Smooth muscle cell (in vitro differentiated cells): Measurements from ENCODE around the gene PCDHGC5. TPM values are rescaled to one million over a fixed set of nuclear protein-coding genes. Genes with fewer than 3 reads are reported as not detected.

ENCODE experiments used
- DNase-seq: peaks from one replicate; lab custom pipeline; 2025; ENCODE audit not compliant: unreplicated experiment; lab: John Stamatoyannopoulos, UW
- H2AFZ ChIP-seq: fragments of 200-600 bp; sonication (generic); 2 replicates; pipeline ENCODE4 v1.6.0; 2016; ENCODE audit warnings: antibody characterized with exemption, low read depth, mild to moderate bottlenecking
- H3F3A ChIP-seq: fragments of 200-600 bp; sonication (generic); 2 replicates; pipeline ENCODE4 v1.6.0; 2017; ENCODE audit warnings: antibody characterized with exemption, low read depth
- H3K27ac ChIP-seq: fragments of 200-600 bp; sonication (generic); 2 replicates; pipeline ENCODE4 v1.5.1; 2016; ENCODE audit warnings: low read depth, mild to moderate bottlenecking
- H3K27me3 ChIP-seq: fragments of 200-600 bp; sonication (generic); 2 replicates; pipeline ENCODE4 v1.6.1; 2016; ENCODE audit warnings: low read depth, mild to moderate bottlenecking
- H3K36me3 ChIP-seq: fragments of 200-600 bp; sonication (generic); 2 replicates; pipeline ENCODE4 v1.5.1; 2016; ENCODE audit warnings: low read depth
- H3K4me1 ChIP-seq: fragments of 200-600 bp; sonication (generic); 2 replicates; pipeline ENCODE4 v1.5.1; 2016; ENCODE audit warnings: low read depth
- H3K4me2 ChIP-seq: fragments of 200-600 bp; sonication (generic); 2 replicates; pipeline ENCODE4 v1.6.0; 2016; ENCODE audit warnings: mild to moderate bottlenecking
- H3K4me3 ChIP-seq: fragments of 200-600 bp; sonication (generic); 2 replicates; pipeline ENCODE4 v1.5.1; 2016; ENCODE audit warnings: mild to moderate bottlenecking
- H3K79me2 ChIP-seq: fragments of 200-600 bp; sonication (generic); 2 replicates; pipeline ENCODE4 v1.6.0; 2016; ENCODE audit warnings: low read depth, mild to moderate bottlenecking
- H3K9ac ChIP-seq: fragments of 200-600 bp; sonication (generic); 2 replicates; pipeline ENCODE4 v1.6.0; 2016; ENCODE audit warnings: low read depth
- H3K9me3 ChIP-seq: fragments of 200-600 bp; sonication (generic); replicated peaks from 2 replicates; pipeline ENCODE4 v1.5.1; 2016; ENCODE audit warnings: low read depth
- H4K20me1 ChIP-seq: fragments of 200-600 bp; sonication (generic); 2 replicates; pipeline ENCODE4 v1.6.0; 2016; ENCODE audit warnings: low read depth
- CTCF ChIP-seq: fragments of 200-600 bp; sonication (generic); IDR thresholded peaks from 2 replicates; pipeline ENCODE4 v1.5.1; 2017; ENCODE audit warnings: borderline replicate concordance, mild to moderate bottlenecking, antibody characterized with exemption; ENCODE audit not compliant: insufficient read depth, poor library complexity, severe bottlenecking
- WGBS: methylation state at CpG from one replicate; pipeline ENCODE4 v1.1.7; 2016; ENCODE audit warnings: low lambda C conversion rate; 5-methylcytosine and 5-hydroxymethylcytosine counted together
- polyA plus RNA-seq: library from polyadenylated mRNA; unstranded; fragments of >200 nt; fragmentation: Nextera tagmentation; extraction: Ambion mirVana; gene quantifications from 2 replicates; pipeline ENCODE4 v1.2.1, GENCODE V29; 2016
- total RNA-seq: library from RNA; depleted of rRNA; stranded (reverse); fragments of >200 nt; gene quantifications from 2 replicates; pipeline ENCODE4 v1.2.3, GENCODE V29; 2014

The PCDHGC5 gene
- total and polyA plus RNA-seq, 2 experiments from 2014 or later, result 1.8 to 3.3 TPM

DNA sequence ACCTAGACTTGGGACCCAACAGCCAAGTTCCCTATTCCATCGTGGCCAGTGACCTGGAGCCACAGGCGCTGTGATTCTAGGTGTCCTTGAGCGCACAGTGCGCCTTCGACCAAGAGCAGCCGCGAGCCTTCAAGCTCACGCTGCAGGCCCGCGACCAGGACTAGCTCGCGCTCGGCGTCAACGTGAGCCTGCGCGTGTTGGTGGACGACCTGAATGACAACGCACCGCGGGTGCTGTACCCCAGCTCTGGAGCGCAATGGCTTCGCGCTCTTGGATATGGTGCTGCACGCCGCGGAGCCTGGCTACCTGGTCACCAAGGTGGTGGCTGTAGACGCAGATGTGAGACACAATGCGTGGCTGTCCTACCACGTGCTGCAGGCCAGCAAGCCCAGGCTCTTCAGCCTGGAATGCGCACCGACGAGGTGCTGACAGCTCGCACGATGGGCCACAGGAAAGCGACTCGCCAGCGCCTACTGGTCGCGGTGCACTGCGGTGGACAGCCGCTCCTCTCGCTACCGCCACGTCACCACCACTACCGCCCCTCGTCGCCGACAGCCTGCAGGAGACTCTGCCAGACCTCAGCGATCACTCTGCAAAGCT lies 47.2 kb upstream of the PCDHGC5 start:
- Histone ChIP-seq H2AFZ (no peak overlapping the region), H3K9me3 (no peaks in the 10 kb centered on the region), H3K27ac (no peak overlapping the region), H3K9ac (no peak overlapping the region), H3K79me2 (peaks cover 40% of the 10 kb centered on the region), H3K36me3 (no peaks in the 10 kb centered on the region), H3F3A (no peaks in the 10 kb centered on the region), H3K4me1 (no peaks in the 10 kb centered on the region), H4K20me1 (no peaks in the 10 kb centered on the region), H3K27me3 (no peaks in the 10 kb centered on the region), H3K4me2 (no peak overlapping the region), H3K4me3 (no peak overlapping the region)
- WGBS, result 96% methylated on average over 50 of the region's 50 CpGs
- no peak for TF ChIP-seq CTCF
- DNase-seq, result no peak

DNA sequence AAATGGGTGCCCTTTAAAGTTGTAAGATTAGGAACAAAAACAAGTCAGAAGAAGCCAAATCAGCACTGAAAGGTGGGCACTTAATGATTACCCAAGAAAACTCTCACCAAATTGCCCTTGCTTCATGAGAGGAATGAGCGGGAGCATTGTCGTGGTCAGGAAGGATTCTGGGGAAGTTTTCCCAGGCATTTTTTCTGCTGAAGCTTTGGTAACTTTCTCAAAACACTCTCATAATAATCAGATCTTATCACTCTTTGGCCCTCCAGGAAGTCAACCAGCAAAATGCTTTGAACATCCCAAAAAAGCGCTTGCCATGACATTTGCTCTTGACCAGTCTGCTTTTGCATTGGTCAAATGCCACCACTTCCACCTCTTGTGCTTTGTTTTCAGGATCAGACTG lies 23.5 kb upstream of the PCDHGC5 start:
- Histone ChIP-seq H3K9me3 (no peaks in the 10 kb centered on the region), H3K79me2 (peaks cover 41% of the 10 kb centered on the region), H4K20me1 (peaks cover 9% of the 10 kb centered on the region), H2AFZ (no peak overlapping the region), H3F3A (no peaks in the 10 kb centered on the region), H3K4me2 (no peak overlapping the region), H3K4me3 (no peak overlapping the region), H3K27me3 (no peaks in the 10 kb centered on the region), H3K9ac (no peak overlapping the region), H3K4me1 (no peaks in the 10 kb centered on the region), H3K27ac (no peak overlapping the region), H3K36me3 (no peaks in the 10 kb centered on the region)
- WGBS, result 93% methylated on average over 3 of the region's 3 CpGs
- DNase-seq, result no peak
- no peak for TF ChIP-seq CTCF

DNA sequence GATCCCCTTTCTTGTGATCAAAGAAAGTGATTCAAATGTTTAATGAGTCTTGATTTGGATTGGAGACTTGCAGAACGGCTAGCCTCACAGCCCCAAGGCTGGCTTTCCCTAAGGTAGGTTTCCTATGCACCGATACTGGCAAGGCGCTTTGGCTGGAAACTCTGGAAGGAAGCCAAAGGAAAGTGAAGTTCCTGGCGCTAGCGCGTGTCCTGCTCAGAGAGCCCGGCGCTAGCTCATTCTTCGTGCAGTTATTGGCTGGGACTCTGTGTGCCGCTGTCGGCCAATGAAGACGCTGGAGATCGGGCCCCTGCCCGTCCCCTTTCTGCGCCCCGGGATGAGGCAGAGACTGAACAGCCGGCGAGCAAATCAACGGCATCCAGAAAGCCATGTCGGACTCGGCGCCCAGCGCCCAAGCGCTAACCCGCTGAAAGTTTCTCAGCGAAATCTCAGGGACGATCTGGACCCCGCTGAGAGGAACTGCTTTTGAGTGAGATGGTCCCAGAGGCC lies 13.2 kb upstream of the PCDHGC5 start, which contains the start of gene PCDHGC3:
TSS of gene PCDHGC3 (plus strand) at position 342 of the 507 bp plus-strand sequence. CDS start at position 493, 151 bp downstream.
- peak; percentile 33 for TF ChIP-seq CTCF
- Histone ChIP-seq H4K20me1 (peaks cover 46% of the 10 kb centered on the region), H3K9me3 (no peaks in the 10 kb centered on the region), H3K4me2 (peak within 1 kb of the TSS; percentile 85), H3K4me1 (peaks cover 31% of the 10 kb centered on the region), H3K4me3 (peak within 1 kb of the TSS; percentile 58), H2AFZ (no peak within 1 kb of the TSS), H3K27ac (peak within 1 kb of the TSS; percentile 69), H3K36me3 (no peaks in the 10 kb centered on the region), H3F3A (peaks cover 23% of the 10 kb centered on the region), H3K9ac (peak within 1 kb of the TSS; percentile 38), H3K27me3 (no peaks in the 10 kb centered on the region), H3K79me2 (peaks cover 41% of the 10 kb centered on the region)
- 2% methylated on average over 28 of the region's 28 CpGs for WGBS
- DNase-seq, result peak; percentile 72
